HepG2 (cell line): ENCODE data around the gene CYBC1. TPM values are rescaled to one million over a fixed set of nuclear protein-coding genes. Genes with fewer than 3 reads are reported as not detected.

Source experiments
- CSRNP1 ChIP-seq: sonication (generic); formaldehyde crosslinking; IDR thresholded peaks from 2 replicates; pipeline ENCODE4 v1.8.1; 2023; ENCODE audit warnings: mild to moderate bottlenecking, missing genetic modification reagents
- HINFP ChIP-seq: sonication (generic); formaldehyde crosslinking; IDR thresholded peaks from 2 replicates; pipeline ENCODE4 v1.4.0; 2020; ENCODE audit warnings: low read depth, mild to moderate bottlenecking, missing genetic modification reagents
- HNF1B ChIP-seq: sonication (generic); formaldehyde crosslinking; IDR thresholded peaks from 2 replicates; pipeline ENCODE4 v1.5.1; 2020; ENCODE audit warnings: mild to moderate bottlenecking, moderate library complexity, missing genetic modification reagents
- HOXA3 ChIP-seq: sonication (generic); formaldehyde crosslinking; IDR thresholded peaks from 2 replicates; pipeline ENCODE4 v1.5.0; 2020; ENCODE audit warnings: missing genetic modification reagents
- IKZF4 ChIP-seq: sonication (generic); formaldehyde crosslinking; IDR thresholded peaks from 2 replicates; pipeline ENCODE4 v1.5.1; 2020; ENCODE audit warnings: borderline replicate concordance, mild to moderate bottlenecking, low read depth, missing genetic modification reagents; ENCODE audit errors: not compliant biosample characterization
- KDM5B ChIP-seq: sonication (generic); formaldehyde crosslinking; IDR thresholded peaks from 2 replicates; pipeline ENCODE4 v1.4.0; 2020; ENCODE audit warnings: missing genetic modification reagents, mild to moderate bottlenecking, borderline replicate concordance
- MIXL1 ChIP-seq: IDR thresholded peaks from 2 replicates; pipeline ENCODE4 v1.6.1; 2016
- NFYB ChIP-seq: sonication (generic); formaldehyde crosslinking; IDR thresholded peaks from 2 replicates; pipeline ENCODE4 v1.4.0; 2020; ENCODE audit warnings: missing genetic modification reagents
- POLR2A ChIP-seq, 2 experiments: IDR thresholded peaks; 2 replicates each; pipeline ENCODE4 v1.6.1; 2011; ENCODE audit warnings: low read depth in 2 of 2, low read length in 2 of 2, mild to moderate bottlenecking in 1 of 2, moderate library complexity in 1 of 2; ENCODE audit not compliant: insufficient read depth in 1 of 2
- RERE ChIP-seq: IDR thresholded peaks from 2 replicates; pipeline ENCODE4 v1.6.1; 2016; ENCODE audit warnings: low read depth, missing genetic modification reagents, missing compliant biosample characterization
- SSRP1 ChIP-seq: IDR thresholded peaks from 2 replicates; pipeline ENCODE4 v1.6.1; 2016; ENCODE audit warnings: control low read depth
- ZFP90 ChIP-seq: sonication (generic); formaldehyde crosslinking; IDR thresholded peaks from 2 replicates; pipeline ENCODE4 v1.8.0; 2022; ENCODE audit warnings: missing genetic modification reagents, mild to moderate bottlenecking, inconsistent platforms, borderline replicate concordance
- ZNF263 ChIP-seq: sonication (generic); formaldehyde crosslinking; IDR thresholded peaks from 2 replicates; pipeline ENCODE4 v1.4.0; 2020; ENCODE audit warnings: missing genetic modification reagents
- ZNF296 ChIP-seq: sonication (generic); formaldehyde crosslinking; conservative IDR thresholded peaks from 2 replicates; pipeline ENCODE4 v1.5.0; 2020; ENCODE audit warnings: mild to moderate bottlenecking, missing genetic modification reagents
- ZNF547 ChIP-seq: sonication (generic); formaldehyde crosslinking; IDR thresholded peaks from 2 replicates; pipeline ENCODE4 v1.5.1; 2020; ENCODE audit warnings: mild to moderate bottlenecking, missing genetic modification reagents
- ZNF564 ChIP-seq: sonication (generic); formaldehyde crosslinking; IDR thresholded peaks from 2 replicates; pipeline ENCODE4 v1.8.1; 2023; ENCODE audit warnings: mild to moderate bottlenecking, missing genetic modification reagents
- ZNF891 ChIP-seq: sonication (generic); formaldehyde crosslinking; IDR thresholded peaks from 2 replicates; pipeline ENCODE4 v1.5.0; 2020; ENCODE audit warnings: mild to moderate bottlenecking, missing genetic modification reagents
- ZSCAN9 ChIP-seq: IDR thresholded peaks from 2 replicates; pipeline ENCODE4 v1.6.1; 2016; ENCODE audit warnings: borderline replicate concordance
- polyA plus RNA-seq, 8 experiments: library from polyadenylated mRNA; depleted of rRNA in 3 of 8; stranded (reverse) in 7 of 8; unstranded in 1 of 8; fragments of >200 nt; fragmentation: Illumina TruSeq in 4 of 8; extraction: Trizol in 4 of 8; gene quantifications; 2 replicates each; pipeline versions ENCODE4 v1.2.1 to v1.2.3, GENCODE V29; 2011 to 2016; ENCODE audit warnings: low read depth in 4 of 8, missing spikeins in 1 of 8, mixed read lengths in 1 of 8; ENCODE audit not compliant: insufficient read depth in 1 of 8
- total RNA-seq, 5 experiments: library from RNA; depleted of rRNA; stranded (reverse); fragments of >200 nt; fragmentation: Illumina TruSeq; extraction: Trizol; gene quantifications; 2 replicates each; pipeline ENCODE4 v1.2.3, GENCODE V29; 2016; ENCODE audit warnings: low read depth in 1 of 5

Gene CYBC1
- total and polyA plus RNA-seq, 2 of the 13 experiments (the other 11 are each of a cell fraction or from before 2014, with no cell fraction given) = 43.4 to 44.1 TPM

GRCh38 chr17:82450357-82451106 is at the start of gene CYBC1 (continued):
- TF ChIP-seq KDM5B (CRISPR knock-in tag) (peak; percentile 92; the same call in 1 of the 2 replicates), ZNF296 (no peak), HNF1B (no peak), ZSCAN9 (CRISPR knock-in tag) (0 out of 2 replicates have a peak, but pooled peaks have one; percentile 47), RERE (no peak), ZNF547 (CRISPR knock-in tag) (peak; percentile 96), POLR2A (IDR thresholded peaks at IDR 0.05; ENCODE audit: insufficient read depth in 1 of 2, low read depth in 2 of 2, low read length in 2 of 2) (peak; percentile 78 to 93), ZFP90 (CRISPR knock-in tag) (peak; percentile 49; the same call in 1 of the 2 replicates), SSRP1 (CRISPR knock-in tag) (no peak), NFYB (CRISPR knock-in tag) (peak; percentile 32; the same call in 1 of the 2 replicates), CSRNP1 (peak; percentile 87; the same call in 1 of the 2 replicates), ZNF263 (CRISPR knock-in tag) (peak; percentile 50; the same call in 1 of the 2 replicates), HINFP (CRISPR knock-in tag) (peak; percentile 84), IKZF4 (CRISPR knock-in tag) (peak; percentile 73), ZNF564 (CRISPR knock-in tag) (peak; percentile 92), MIXL1 (CRISPR knock-in tag) (no peak), ZNF891 (peak; percentile 90), HOXA3 (CRISPR knock-in tag) (peak; percentile 74)
